ENCODE results near the gene NRXN3.

NRXN3 gene

DNA sequence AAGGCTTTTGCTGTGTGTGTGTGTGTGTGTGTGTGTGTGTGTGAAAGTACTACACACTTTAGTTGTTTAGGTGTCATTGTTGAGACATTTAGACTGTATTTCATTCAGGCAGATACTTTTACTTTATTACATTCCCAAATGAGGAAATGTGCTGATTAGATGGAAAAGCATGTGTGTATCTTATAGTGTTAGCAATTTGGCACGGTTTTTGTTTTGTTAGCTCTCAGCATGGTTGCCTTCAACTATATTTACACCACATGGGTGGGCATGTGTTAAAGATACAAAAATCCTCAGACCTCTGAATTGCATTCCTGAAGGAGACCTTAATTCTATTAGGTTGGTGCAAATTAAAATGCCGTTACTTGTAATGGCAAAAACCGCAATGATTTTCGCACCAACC is 1161.7 kb downstream of the NRXN3 start:
- DNase-seq (ENCODE audit: low spot score) (no peak), FAIRE-seq (no peak)

DNA sequence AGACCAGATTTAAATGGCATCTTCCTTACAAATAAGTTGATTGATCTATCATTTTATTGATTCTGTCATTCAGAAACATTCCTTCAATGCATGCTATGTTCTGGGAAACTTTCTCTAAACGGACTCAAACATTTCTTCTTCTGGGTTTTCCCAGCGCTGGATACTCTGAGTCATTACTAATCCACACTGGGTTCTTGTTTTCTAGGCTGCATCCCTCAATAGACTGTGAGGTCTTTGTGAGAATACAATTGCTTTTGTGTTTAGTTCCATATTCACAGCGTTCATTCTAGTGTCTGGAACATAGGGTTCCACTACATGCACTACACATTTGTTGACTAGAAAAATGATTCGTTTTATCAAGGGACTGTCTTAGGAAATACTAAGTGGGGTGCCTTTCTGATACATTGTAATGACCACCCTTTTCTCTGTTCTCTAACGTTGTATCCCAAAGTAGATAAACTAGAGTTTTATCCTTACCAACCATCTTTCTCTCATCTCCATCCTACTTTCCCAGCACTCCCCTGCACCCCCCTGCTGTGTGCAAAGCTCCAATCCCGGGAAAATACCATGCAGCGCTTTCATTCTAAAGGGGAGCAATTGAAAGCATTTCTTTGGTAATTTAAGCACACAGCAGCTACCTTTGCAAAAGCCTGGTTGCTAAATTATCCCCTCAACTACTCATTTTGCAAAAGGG is 1162.5 kb downstream of the NRXN3 start:
- FAIRE-seq (no peak), DNase-seq (ENCODE audit: low spot score) (no peak)

DNA sequence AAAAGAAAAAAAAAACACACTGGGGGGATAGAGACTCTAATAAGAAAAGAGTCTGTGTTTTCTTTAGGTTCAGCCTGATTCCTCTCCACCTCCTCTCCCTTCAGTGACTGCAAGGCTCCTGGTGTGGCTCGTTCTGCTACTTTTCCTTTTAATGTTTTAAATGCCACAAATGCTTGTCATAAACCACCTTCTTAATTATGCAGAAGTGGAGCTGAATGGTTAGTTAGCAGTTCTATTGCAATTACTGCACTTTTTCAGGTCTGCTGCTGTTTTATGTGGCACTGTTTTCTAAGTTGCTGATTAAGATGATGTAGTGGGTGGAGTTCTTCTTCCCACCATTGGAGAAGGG is 1163.0 kb downstream of the NRXN3 start:
- DNase-seq (ENCODE audit: low spot score) (no peak), FAIRE-seq (no peak)

DNA sequence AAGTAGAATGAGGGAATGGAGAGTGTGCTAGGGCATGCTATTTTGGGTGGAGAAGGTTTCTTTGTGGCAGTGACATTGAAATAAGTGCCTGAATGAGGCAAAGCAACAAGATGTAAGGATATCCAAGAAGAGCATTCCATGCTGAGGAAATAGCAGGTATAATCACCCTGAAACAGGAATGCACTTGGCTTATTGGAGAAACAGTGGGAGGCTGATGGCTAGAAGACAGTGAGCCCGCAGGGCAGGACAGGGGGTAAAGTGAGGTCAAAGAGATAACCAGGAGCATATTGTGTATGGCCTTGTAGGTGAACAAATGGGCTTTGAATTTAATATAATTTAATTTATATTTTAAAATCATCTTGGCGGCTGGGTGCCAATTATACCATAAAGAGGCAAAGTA is 1164.1 kb downstream of the NRXN3 start:
- FAIRE-seq, result no peak
- DNase-seq (ENCODE audit: low spot score), result no peak

DNA sequence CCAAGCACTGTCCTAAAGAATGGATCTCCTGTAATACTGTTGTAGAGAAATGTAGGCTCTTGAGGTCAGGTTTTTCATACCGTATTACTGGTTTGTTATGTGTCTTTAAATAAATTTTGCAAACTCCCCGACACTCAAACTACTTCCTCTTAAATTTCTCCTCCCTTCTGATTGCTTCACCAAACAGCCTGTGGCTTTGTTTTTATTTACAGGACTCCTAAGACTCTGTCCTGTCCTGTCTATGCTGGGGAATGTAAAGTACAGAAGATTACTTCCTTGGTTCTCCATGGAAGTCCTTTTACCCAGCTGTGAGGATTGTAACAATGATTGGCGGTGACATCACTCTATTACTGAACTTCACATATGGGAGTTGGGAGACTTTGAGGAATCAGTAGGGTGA is 1167.6 kb downstream of the NRXN3 start:
- DNase-seq (ENCODE audit: low spot score) (no peak), FAIRE-seq (no peak)

DNA sequence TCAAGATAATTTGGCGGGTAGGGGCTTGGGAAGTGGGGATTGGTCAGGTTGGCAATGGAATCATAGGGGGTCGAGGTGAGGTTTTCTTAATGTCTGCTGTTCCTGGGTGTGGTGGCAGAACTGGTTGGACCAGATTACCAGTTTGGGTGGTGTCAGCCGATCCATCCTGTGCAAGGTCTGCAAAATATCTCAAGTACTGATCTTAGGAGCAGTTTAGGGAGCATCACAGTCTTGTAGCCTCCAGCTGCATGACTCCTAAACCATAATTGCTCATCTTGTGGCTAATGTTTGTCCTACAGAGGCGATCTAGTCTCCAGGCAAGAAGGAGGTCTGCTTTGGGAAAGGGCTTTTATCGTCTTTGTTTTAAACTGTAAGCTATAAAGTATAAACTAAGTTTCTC is 1172.8 kb downstream of the NRXN3 start:
- FAIRE-seq (no peak), DNase-seq (ENCODE audit: low spot score) (no peak)

DNA sequence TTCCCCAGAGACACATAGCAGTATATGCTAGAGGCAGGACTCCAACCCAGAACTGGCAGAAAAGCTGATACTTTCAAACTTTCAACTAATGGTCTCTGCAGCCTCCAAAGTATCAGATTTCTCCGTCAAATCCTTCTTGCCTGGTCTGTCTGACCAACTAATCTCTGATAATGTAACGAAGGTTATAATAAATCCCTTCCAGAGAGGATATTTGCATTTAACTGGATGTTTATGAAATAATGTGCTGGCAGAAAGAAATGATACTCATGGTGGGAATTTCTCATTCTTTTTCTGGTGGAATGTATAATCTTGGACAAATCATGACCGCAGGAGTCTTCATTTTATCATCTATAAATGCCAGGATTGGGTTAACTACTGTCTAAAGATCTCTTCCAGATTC is 1180.8 kb downstream of the NRXN3 start:
- DNase-seq (ENCODE audit: low spot score), result no peak
- FAIRE-seq, result no peak

DNA sequence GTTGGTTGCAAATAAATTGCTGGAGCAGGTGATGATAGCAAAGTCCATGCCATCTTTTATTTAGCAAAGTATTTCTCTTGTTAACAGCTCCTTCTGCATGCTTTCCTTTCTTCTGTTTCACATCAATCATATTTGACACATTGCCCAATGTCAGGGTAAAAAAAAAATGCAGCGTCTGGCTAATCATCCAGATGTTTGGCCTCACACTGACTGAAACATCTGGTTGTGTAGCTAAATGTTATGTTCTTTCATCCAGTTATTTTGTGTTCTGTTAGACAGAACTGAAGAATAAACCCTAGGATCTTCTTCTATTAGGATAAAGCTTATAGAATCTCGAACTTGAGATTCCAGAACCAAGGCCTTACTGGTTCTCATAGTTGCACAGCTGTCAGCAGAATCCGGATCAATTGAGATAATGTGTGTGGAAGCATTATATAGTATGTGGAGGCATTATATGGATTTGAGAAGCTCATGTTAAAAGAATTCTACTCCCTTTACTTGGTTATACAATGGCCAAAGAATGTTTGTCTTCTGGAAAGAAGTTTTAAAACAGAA is 1182.0 kb downstream of the NRXN3 start:
- DNase-seq (ENCODE audit: low spot score) (no peak), FAIRE-seq (no peak)

DNA sequence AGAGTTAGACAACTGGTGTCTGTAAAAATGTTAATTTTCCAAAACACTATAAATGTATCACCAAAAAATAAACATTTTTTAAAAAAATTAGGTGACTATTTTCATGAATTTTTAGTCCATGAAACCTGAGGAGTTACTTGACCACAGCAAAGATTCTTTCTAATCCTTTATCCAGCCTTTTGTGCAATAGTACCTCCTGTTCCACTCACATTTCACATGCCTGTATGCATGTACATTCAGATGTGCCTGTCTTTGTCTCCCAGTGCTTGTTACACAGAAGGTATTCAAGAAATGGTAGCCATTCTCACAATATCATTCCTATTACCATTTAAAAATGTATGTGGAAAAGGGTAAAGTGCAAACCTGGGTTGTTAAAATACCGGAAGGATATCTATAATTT is 1184.2 kb downstream of the NRXN3 start:
- FAIRE-seq, result no peak
- DNase-seq (ENCODE audit: low spot score), result no peak

DNA sequence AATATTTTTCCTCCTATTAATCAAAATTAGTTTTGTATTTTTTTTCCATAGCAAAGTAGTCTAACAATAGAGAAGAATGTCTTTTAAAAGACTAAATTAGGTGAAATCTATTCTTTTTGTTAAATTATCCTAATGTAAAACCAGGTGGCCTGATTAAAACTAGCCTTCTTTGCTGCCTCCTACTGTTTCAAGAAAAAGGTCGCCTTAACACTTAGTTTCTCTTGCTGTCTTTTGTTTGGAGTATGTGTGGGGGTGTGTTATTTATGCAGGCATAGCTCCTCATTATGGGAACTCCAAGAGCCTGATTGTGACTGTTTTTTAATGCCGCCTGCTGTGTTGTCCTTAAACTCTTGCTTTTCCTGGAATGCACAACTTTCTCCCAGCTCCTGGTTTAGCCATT is 1185.9 kb downstream of the NRXN3 start:
- DNase-seq (ENCODE audit: low spot score), result no peak
- FAIRE-seq, result no peak

DNA sequence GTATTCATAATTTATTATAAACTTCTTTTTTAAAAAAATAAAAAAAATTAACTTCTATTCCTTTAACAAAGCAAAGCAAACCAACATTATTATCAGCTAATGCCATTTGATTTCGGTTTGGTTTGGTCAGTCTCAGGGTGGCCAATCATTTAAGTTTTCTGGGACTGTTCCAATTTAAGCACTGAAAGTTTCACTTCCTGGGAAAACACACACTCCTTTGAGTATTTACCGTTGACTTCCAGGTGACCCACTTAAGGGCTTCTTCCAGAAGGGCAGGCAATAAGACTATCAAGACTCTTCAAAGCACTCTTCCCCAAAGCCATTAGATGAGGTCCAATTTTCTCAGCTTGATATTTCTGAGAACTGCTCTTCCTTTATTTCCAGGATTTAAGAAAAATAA is 1187.1 kb downstream of the NRXN3 start:
- DNase-seq (ENCODE audit: low spot score) (no peak), FAIRE-seq (no peak)

DNA sequence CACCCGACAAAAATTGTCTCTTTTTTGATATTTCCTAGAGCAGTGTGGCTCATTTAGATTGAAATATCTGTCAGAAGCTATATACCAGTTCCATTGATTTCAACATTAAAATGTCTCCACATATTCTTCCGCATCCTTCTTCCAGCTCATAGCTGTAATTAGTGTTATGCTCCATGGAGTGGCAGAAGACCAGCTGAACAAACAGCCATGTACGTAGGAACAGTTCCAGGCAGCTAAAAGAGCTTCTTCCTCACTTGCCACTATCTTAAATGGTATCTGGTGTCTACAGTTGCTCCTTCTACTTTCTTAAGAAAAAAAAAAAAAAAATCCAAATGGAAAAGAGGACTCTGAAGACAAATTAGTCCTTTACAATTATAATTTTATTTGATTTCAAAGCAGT is 1193.1 kb downstream of the NRXN3 start:
- DNase-seq (ENCODE audit: low spot score), result no peak
- no peak for FAIRE-seq

DNA sequence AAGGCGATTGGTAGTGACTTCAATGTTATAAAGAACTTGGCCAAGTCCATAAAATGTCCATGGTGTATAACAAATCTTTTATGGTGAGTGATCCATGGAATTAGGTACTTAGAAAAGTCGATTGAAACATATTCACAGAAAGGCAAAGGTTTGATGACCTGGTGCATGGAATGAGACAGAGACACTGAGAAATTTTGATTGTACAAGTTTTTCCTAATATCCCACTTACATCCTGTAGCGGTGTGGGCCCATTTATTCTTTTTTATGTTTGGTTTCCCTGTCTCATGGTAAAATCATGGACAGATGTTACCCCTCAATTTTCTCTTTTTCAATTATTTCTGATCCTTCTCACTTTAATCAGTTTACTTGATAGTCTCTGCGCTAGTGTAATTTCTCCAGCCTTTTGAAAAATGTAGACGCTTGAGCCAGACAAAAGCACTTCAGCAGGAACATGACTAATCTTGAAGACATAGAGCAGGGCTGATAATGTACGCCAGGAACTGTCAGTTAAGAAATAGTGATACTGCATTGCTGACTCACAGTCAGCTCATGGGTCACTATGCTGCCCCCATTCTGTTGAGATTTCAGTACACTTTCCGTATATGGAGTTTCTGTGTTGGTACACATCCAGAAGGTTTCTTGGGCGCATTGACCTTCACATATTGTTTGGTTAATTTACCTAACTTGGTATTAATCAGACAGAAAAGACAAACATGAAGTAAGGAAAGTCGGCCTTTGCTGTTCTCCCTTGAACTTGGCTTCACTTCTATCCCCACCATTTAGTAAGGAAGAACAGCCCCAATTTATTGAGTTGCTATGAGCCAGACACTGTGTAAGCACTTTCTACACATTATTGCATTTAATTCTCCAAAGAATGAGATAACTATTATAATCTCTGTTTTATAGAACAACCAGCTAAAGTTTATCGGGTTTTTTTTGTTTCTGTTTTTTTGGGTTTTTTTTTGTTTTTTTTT is 1199.5 kb downstream of the NRXN3 start:
- FAIRE-seq (peak; percentile 37), DNase-seq (ENCODE audit: low spot score) (peak; percentile 69)

DNA sequence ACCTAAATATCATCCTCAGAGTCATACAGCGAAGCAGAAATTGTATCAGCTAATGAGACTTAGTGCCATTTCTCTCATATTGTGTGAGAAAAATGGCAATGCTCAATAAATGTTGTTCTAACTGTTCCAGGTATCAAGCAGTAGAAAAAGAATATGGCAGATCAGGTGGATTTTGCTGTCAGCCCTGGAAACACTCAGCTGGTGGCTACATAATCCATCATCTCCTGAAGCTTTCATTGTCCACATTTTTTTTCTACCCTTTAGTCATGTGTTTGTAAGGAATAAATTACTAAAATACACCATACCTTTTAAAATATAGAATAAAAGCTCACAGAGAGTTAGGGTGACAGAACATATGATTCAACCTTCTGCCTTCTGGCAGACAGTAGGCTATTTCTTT is 1200.8 kb downstream of the NRXN3 start:
- FAIRE-seq (no peak), DNase-seq (ENCODE audit: low spot score) (no peak)

DNA sequence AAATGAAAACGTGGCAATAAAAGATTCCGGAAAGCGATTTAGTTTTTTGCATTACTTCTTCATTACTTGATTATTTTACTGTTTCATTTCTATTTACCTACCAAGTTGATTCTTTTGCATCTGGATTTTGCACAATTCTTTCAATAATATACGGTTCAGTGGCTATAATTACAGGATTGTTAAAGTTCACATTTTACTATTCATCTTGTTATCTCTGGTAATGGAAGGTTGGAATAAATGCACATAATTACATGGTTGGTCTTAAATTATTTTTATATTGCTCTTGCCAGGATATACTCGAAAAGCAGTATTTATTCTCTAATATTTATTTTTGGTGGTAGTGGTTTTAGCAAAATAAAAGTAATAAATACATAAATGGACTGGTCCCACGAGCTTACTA is 1203.3 kb downstream of the NRXN3 start:
- DNase-seq (ENCODE audit: low spot score) (no peak), FAIRE-seq (no peak)

DNA sequence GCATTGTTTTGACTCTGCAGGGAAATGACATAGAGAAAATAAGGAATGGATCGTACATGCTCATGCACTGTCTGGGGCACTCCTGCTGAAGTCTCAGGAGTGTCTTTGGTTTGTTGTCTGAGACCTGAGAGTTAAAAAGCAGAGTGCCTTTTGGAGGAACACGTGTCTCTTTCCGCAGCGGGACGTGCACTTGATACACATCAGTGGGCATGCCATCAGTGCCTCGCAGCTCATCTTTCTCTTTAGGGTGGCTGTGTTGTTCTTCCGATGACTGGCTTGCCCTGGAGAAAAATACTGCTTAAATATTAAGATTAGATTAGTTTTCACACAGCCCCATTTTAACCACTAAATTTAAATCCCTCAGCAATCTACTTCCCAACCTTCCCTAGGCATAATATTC is 1205.2 kb downstream of the NRXN3 start:
- FAIRE-seq (no peak), DNase-seq (ENCODE audit: low spot score) (no peak)

DNA sequence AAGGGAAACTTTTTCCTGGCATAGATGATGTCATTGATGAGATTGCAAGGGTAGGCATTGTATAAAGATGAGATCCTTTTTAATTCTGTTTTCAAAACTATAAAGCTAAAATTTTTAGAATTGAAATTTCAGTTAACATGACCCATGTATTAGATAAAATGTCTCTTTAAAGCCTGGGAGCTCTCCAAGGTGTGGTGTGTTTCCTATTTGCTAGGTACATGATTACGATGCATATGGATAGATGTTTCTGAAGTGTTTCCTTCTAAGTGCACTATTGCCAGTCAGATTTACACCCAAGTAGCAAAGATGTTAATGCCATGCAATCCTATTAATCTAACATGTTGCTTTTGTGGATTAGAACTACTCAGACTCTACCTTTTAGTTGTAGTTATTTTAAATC is 1206.4 kb downstream of the NRXN3 start:
- FAIRE-seq (no peak), DNase-seq (ENCODE audit: low spot score) (no peak)

DNA sequence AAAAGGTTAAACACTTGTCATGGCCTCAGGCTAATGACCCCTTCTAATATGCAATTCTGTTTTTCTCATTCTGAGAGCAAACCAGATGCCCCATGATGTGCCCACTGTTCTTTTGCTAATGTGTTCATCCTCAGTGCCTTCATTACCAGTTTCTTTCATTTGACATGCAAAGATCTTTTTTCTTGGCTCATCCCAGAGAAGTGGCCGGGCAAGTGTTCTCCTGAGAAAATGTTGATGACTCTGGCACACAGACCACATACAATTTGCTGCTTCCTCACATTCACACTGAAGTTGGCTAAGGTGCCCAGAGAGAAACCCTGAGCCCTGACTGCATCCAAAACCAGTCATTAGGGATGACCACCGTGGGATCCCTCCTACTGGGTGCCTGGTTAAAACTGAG is 1207.8 kb downstream of the NRXN3 start:
- DNase-seq (ENCODE audit: low spot score), result no peak
- no peak for FAIRE-seq

DNA sequence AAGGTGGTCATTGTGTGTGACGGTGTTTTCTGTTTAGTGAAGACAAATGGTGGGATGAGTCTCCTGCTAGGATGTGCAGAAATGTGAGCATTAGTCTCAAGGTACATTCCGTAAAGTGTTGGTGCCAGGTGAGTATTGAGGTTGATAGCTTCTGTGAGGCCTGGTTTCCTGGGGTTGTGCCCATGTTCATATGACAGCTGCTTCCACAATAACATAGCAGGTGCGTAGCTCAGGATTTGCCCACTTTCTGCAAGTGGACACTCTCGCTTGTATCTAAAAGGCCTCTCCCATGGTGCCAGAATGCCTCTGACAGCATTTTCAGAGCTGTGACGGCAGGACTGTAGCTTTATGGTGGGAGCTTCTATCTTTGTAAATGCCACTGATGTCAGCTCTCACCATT is 1209.1 kb downstream of the NRXN3 start:
- no peak for DNase-seq (ENCODE audit: low spot score)
- FAIRE-seq, result no peak

DNA sequence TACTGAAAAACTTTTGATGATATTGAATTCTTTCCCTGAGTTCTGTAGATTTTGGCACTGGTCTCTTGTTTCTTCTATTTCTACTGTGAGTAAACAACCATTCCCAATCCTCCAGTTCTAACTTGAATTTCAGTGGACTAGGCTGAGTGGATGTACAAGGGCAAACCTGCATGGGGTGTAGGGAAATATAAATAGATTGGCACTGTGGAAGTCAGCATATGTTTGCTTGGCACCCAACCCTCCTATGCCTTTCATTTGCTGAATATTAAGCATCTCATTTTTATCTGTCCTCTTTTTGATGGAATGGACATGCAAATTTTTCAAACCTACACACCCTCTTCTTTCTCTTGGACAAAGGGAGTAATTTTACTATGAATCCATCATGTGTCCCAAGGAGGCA is 1212.9 kb downstream of the NRXN3 start:
- DNase-seq (ENCODE audit: low spot score), result no peak
- no peak for FAIRE-seq

DNA sequence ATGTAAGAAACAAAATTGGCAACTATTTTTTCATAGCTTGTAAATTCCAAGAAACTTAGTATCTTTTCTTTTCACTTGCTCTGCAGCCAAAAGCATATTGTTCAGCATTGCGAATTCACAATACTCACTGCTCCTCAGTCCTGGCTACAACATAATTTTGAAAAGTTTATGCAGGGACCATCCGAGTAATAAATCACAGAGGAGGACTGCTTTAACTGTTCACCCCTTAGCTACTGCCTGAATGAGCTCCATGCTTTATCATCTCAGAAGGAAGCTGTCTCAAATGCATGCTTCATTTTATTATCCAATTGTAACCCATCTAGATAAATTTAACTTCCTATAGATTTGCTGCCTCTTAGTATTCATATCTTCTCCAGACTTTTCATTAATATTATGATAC is 1213.3 kb downstream of the NRXN3 start:
- FAIRE-seq, result no peak
- no peak for DNase-seq (ENCODE audit: low spot score)

DNA sequence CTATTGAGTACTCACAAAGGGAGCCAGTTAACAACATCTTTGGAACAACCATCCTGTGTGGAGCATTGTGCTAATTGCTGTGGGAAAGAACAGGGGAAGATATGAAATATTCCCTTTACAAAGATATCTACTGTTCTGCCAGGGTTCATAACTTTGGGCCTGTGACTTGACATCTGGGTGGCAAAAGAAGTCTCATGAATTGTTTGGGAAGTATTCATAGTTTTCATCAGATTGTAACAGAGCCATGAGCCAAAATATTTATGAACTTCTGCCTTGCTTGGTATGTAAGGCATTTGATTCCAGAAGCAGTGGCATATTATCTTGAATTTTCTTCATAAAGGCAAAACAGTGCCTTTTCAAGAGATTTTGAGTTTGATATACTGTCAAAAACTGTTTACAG is 1224.9 kb downstream of the NRXN3 start:
- FAIRE-seq (no peak), DNase-seq (ENCODE audit: low spot score) (no peak)

All from urothelium cell line (cell line).